ENCODE results near the gene ST3GAL4.
A peak's percentile ranks its signal among the peaks of the same experiment; 100 is the strongest.

The ST3GAL4 gene

GRCh38 chr11:126456089-126456488, 100.6 kb downstream of the ST3GAL4 start:
- in situ Hi-C loops (cut with MboI; ENCODE audit: low pct_unique_long_range_greater_than_20kb, low sequenced_read_pairs): no loop called here
- DNase-seq: no peak

GRCh38 chr11:126456783-126457542, 101.5 kb downstream of the ST3GAL4 start:
- in situ Hi-C loops (cut with MboI; ENCODE audit: low pct_unique_long_range_greater_than_20kb, low sequenced_read_pairs): no loop called here
- peak; percentile 64 for DNase-seq

- DNase-seq: no peak
- in situ Hi-C loops (cut with MboI; ENCODE audit: low pct_unique_long_range_greater_than_20kb, low sequenced_read_pairs): no loop called here
These were observed 102.3 kb downstream of the ST3GAL4 start for GRCh38 chr11:126457817-126458216.

GRCh38 chr11:126459691-126460281, 104.3 kb downstream of the ST3GAL4 start:
- no peak for DNase-seq

GRCh38 chr11:126460417-126461095, 105.1 kb downstream of the ST3GAL4 start:
- in situ Hi-C loops (cut with MboI; ENCODE audit: low pct_unique_long_range_greater_than_20kb, low sequenced_read_pairs): no loop called here
- no peak for DNase-seq

More at GRCh38 chr11:126459691-126460281, 104.3 kb downstream of the ST3GAL4 start:
- in situ Hi-C loops (cut with MboI; ENCODE audit: low pct_unique_long_range_greater_than_20kb, low sequenced_read_pairs): no loop called here

- no peak for DNase-seq
- in situ Hi-C loops (cut with MboI; ENCODE audit: low pct_unique_long_range_greater_than_20kb, low sequenced_read_pairs): no loop called here
These were observed 105.6 kb downstream of the ST3GAL4 start for GRCh38 chr11:126461096-126461440.

- in situ Hi-C loops (cut with MboI; ENCODE audit: low pct_unique_long_range_greater_than_20kb, low sequenced_read_pairs): no loop called here
- DNase-seq: no peak
These were observed 106.5 kb downstream of the ST3GAL4 start for GRCh38 chr11:126461996-126462395.

GRCh38 chr11:126462422-126462821, 106.9 kb downstream of the ST3GAL4 start:
- DNase-seq: no peak
- in situ Hi-C loops (cut with MboI; ENCODE audit: low pct_unique_long_range_greater_than_20kb, low sequenced_read_pairs): no loop called here

All from KBM-7 (cell line).